HCT116 (cell line): ENCODE results near the gene VRK1. TPM values are rescaled to one million over a fixed set of nuclear protein-coding genes. Genes with fewer than 3 reads are reported as not detected.

Experiments used
- ATAC-seq: fragments of 200-7000 bp; cut with Tn5 transposase; 2 replicates; pipeline ENCODE4 v1.9.1; 2020; ENCODE audit warnings: mild to moderate bottlenecking, moderate library complexity
- BruUV-seq: library from RNA; stranded (reverse); fragments of 400-500 nt; replicated peaks from 2 replicates; lab custom pipeline; 2021; lab: Mats Ljungman, UMichigan
- CTCF ChIA-PET: fragments of 300-600 bp; sonication (Branson Sonifier 250); formaldehyde crosslinking; loops from one replicate; lab custom pipeline; 2021; ENCODE audit warnings: antibody characterized with exemption; lab: Charles Lee
- POLR2A ChIA-PET: fragments of 300-600, 350-600 bp; sonication (Branson Sonifier 250); formaldehyde crosslinking; loops from one replicate; lab custom pipeline; 2021; ENCODE audit warnings: antibody characterized with exemption; lab: Charles Lee
- RAD21 ChIA-PET, 2 experiments: fragments of 300-600 bp; sonication (Branson Sonifier 250); formaldehyde crosslinking; loops; one replicate each; lab custom pipeline; 2023; ENCODE audit warnings: low total read pairs in 2 of 2; ENCODE audit not compliant: uncharacterized antibody in 2 of 2, unreplicated experiment in 2 of 2, low non-redundant PET in 1 of 2; lab: Charles Lee
- DNase-seq: peaks from one replicate; pipeline ENCODE4 v3.0.0-alpha.2; 2010; ENCODE audit warnings: low read depth, low spot score
- H2AFZ ChIP-seq: fragments of 200-600 bp; shearing (Covaris generic), sonication (generic); 2 replicates; pipeline ENCODE4 v1.6.1; 2017; ENCODE audit warnings: low read depth, mixed run types, mixed read lengths, antibody characterized with exemption, low read length; ENCODE audit not compliant: poor library complexity, severe bottlenecking
- H3K27ac ChIP-seq: 2 replicates; pipeline ENCODE4 v1.5.1; 2012; ENCODE audit warnings: low read depth, low read length
- H3K27me3 ChIP-seq: fragments of 200-600 bp; sonication (generic); 2 replicates; pipeline ENCODE4 v1.6.1; 2016; ENCODE audit warnings: mixed run types, low read length, mixed read lengths; ENCODE audit not compliant: insufficient read depth
- H3K36me3 ChIP-seq, 2 experiments: fragments of 200-500 bp in 1 of 2; fragments of 200-600 bp in 1 of 2; sonication (Bioruptor generic) in 1 of 2; sonication (generic) in 1 of 2; 2 replicates each; pipeline versions ENCODE4 v1.5.1 to v1.6.1; 2014 to 2016; ENCODE audit warnings: low read length in 2 of 2, inconsistent platforms in 1 of 2, mixed read lengths in 1 of 2, mixed run types in 1 of 2; ENCODE audit not compliant: insufficient read depth in 2 of 2, control insufficient read depth in 1 of 2
- H3K4me1 ChIP-seq, 2 experiments: fragments of 200-600 bp in 1 of 2; sonication (generic) in 1 of 2; 2 replicates each; pipeline versions ENCODE4 v1.5.1 to v1.6.1; 2012 to 2017; ENCODE audit warnings: low read length in 2 of 2, inconsistent platforms in 1 of 2, mild to moderate bottlenecking in 1 of 2, mixed read lengths in 1 of 2, mixed run types in 1 of 2, moderate library complexity in 1 of 2; ENCODE audit not compliant: insufficient read depth in 2 of 2, control insufficient read depth in 1 of 2
- H3K4me2 ChIP-seq: fragments of 200-600 bp; sonication (generic); 2 replicates; pipeline ENCODE4 v1.6.1; 2017; ENCODE audit warnings: mixed run types, low read length, mixed read lengths
- H3K4me3 ChIP-seq, 2 experiments: fragments of 200-600 bp in 1 of 2; sonication (generic) in 1 of 2; replicated peaks in 1 of 2; 2 replicates each; pipeline ENCODE4 v1.5.1; 2011 to 2016; ENCODE audit warnings: low read length in 2 of 2, control low read depth in 1 of 2, low read depth in 1 of 2, mild to moderate bottlenecking in 1 of 2, mixed read lengths in 1 of 2, mixed run types in 1 of 2
- H3K79me2 ChIP-seq: fragments of 200-600 bp; sonication (generic); 2 replicates; pipeline ENCODE4 v1.6.1; 2017; ENCODE audit warnings: mild to moderate bottlenecking, mixed run types, low read length, moderate library complexity, mixed read lengths; ENCODE audit not compliant: insufficient read depth
- H3K9ac ChIP-seq: fragments of 200-600 bp; sonication (generic); 2 replicates; pipeline ENCODE4 v1.6.1; 2016; ENCODE audit warnings: low read length, mixed read lengths
- H3K9me2 ChIP-seq: fragments of 200-600 bp; sonication (generic), shearing (Covaris generic); 2 replicates; pipeline ENCODE4 v1.6.1; 2017; ENCODE audit warnings: mixed run types, mild to moderate bottlenecking, moderate library complexity; ENCODE audit not compliant: insufficient read depth
- H3K9me3 ChIP-seq, 2 experiments: fragments of 200-500 bp in 1 of 2; fragments of 200-600 bp in 1 of 2; sonication (Bioruptor generic) in 1 of 2; sonication (generic) in 1 of 2; 2 replicates each; pipeline ENCODE4 v1.6.1; 2014 to 2017; ENCODE audit warnings: low read length in 2 of 2, mixed read lengths in 2 of 2, inconsistent platforms in 1 of 2, low read depth in 1 of 2, mild to moderate bottlenecking in 1 of 2, mixed run types in 1 of 2, moderate library complexity in 1 of 2; ENCODE audit not compliant: control insufficient read depth in 1 of 2, insufficient read depth in 1 of 2
- H4K20me1 ChIP-seq: fragments of 200-600 bp; sonication (generic), shearing (Covaris generic); 2 replicates; pipeline ENCODE4 v1.6.1; 2017; ENCODE audit warnings: mixed run types, mild to moderate bottlenecking, moderate library complexity; ENCODE audit not compliant: insufficient read depth
- ATF3 ChIP-seq: IDR thresholded peaks from 2 replicates; pipeline ENCODE4 v1.6.1; 2012
- CEBPB ChIP-seq: IDR thresholded peaks from 2 replicates; pipeline ENCODE4 v1.6.1; 2012; ENCODE audit warnings: low read depth
- EGR1 ChIP-seq: IDR thresholded peaks from 2 replicates; pipeline ENCODE4 v1.6.1; 2012; ENCODE audit warnings: low read depth
- ELF1 ChIP-seq: IDR thresholded peaks from 2 replicates; pipeline ENCODE4 v1.6.1; 2012; ENCODE audit warnings: low read depth, borderline replicate concordance
- EZH2 ChIP-seq: fragments of 200-600 bp; sonication (generic); IDR thresholded peaks from 2 replicates; pipeline ENCODE4 v1.6.1; 2017; ENCODE audit warnings: antibody characterized with exemption, mixed run types
- EZH2phosphoT487 ChIP-seq: fragments of 200-600 bp; IDR thresholded peaks from 2 replicates; pipeline ENCODE4 v1.6.1; 2018; ENCODE audit warnings: antibody characterized with exemption, borderline replicate concordance
- FOSL1 ChIP-seq: IDR thresholded peaks from 2 replicates; pipeline ENCODE4 v1.6.1; 2012; ENCODE audit warnings: low read depth
- POLR2A ChIP-seq: IDR thresholded peaks from 2 replicates; pipeline ENCODE4 v1.7.0; 2011; ENCODE audit warnings: borderline replicate concordance; ENCODE audit not compliant: insufficient read depth, insufficient read length; ENCODE audit errors: extremely low read depth
- RAD21 ChIP-seq: IDR thresholded peaks from 2 replicates; pipeline ENCODE4 v1.6.1; 2012; ENCODE audit warnings: low read depth, mild to moderate bottlenecking
- REST ChIP-seq: IDR thresholded peaks from 2 replicates; pipeline ENCODE4 v1.6.1; 2012; ENCODE audit warnings: low read depth
- SIN3A ChIP-seq: IDR thresholded peaks from 2 replicates; pipeline ENCODE4 v1.6.1; 2012; ENCODE audit warnings: low read depth
- SP1 ChIP-seq: IDR thresholded peaks from 2 replicates; pipeline ENCODE4 v1.6.1; 2012; ENCODE audit warnings: low read depth
- SRF ChIP-seq: IDR thresholded peaks from 2 replicates; pipeline ENCODE4 v1.6.1; 2012; ENCODE audit warnings: low read depth
- TCF7L2 ChIP-seq: IDR thresholded peaks from 2 replicates; pipeline ENCODE4 v1.7.0; 2011; ENCODE audit warnings: borderline replicate concordance, inconsistent platforms; ENCODE audit not compliant: insufficient read depth, insufficient read length; ENCODE audit errors: extremely low read depth
- ZFX ChIP-seq: fragments of 450-650 bp; IDR thresholded peaks from 2 replicates; pipeline ENCODE4 v1.6.1; 2017
- ZNF274 ChIP-seq: fragments of 200-500 bp; sonication (Bioruptor generic); IDR thresholded peaks from 2 replicates; pipeline ENCODE4 v1.6.1; 2014; ENCODE audit warnings: mild to moderate bottlenecking, low read depth, low read length, inconsistent platforms
- intact Hi-C: fragments of 100-400 bp; cut with micrococcal nuclease; formaldehyde crosslinking; loops from 2 replicates; pipeline ENCODE4 v1.10.0; 2022
- total RNA-seq: library from RNA; stranded (reverse); gene quantifications from one replicate; pipeline ENCODE4 v1.2.1, GENCODE V29; 2021; ENCODE audit not compliant: unreplicated experiment
- TF ChIP-seq, protein P1 (sequence below): IDR thresholded peaks from 2 replicates; pipeline ENCODE4 v1.6.1; 2011; ENCODE audit warnings: mild to moderate bottlenecking, low read length, moderate library complexity; ENCODE audit not compliant: insufficient replicate concordance; ENCODE audit errors: extremely low read depth

VRK1 gene
- total RNA-seq, 1 experiment from 2014 or later = 51.4 TPM

DNA sequence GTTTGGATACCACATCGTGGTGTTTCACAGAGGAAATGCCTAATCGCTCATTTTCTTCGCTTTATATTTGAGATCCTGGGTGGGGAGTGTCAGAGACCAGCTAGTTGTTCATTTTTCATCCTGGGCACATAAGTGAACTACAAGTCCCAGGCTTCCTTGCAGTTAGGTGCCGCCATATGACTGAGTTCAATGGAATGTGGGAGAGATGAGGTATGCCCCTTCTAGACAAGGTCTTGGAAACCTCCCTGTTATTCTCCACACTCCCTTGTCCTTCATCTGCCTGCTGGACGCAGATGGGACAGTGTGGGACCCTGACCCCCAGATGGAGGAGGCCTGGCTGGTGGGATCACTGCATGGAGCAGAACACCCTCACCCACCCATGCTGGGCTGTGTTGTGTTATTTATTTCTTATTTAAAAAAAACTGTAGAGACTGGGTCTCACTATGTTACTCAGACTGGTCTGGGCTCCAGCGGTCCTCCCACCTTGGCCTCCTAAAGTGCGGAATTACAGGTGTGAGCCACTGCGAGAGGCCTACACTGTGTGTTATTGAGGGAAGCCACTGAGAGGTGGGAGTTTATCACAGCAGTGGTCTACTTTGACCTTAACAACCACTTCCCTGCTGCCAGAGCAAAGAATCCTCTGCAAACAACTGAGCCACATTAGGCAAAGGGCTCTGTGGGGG, 42.9 kb upstream of the VRK1 start:
- Histone ChIP-seq H3K4me1 (no peaks in the 10 kb centered on the region; a peak in 1 of 4 replicates), H3K36me3 (no peaks in the 10 kb centered on the region), H3K9ac (no peak overlapping the region)
- POLR2A ChIA-PET = no interaction called here
- TF ChIP-seq TCF7L2 (no peak), ELF1 (no peak), REST (no peak), ZNF274 (no peak), EGR1 (no peak), ATF3 (no peak), SRF (no peak), EZH2 (no peak), SIN3A (no peak), RAD21 (no peak), FOSL1 (no peak), CEBPB (no peak), EZH2phosphoT487 (no peak), SP1 (no peak), ZFX (no peak), POLR2A (no peak)
- TF ChIP-seq, protein P1, sequence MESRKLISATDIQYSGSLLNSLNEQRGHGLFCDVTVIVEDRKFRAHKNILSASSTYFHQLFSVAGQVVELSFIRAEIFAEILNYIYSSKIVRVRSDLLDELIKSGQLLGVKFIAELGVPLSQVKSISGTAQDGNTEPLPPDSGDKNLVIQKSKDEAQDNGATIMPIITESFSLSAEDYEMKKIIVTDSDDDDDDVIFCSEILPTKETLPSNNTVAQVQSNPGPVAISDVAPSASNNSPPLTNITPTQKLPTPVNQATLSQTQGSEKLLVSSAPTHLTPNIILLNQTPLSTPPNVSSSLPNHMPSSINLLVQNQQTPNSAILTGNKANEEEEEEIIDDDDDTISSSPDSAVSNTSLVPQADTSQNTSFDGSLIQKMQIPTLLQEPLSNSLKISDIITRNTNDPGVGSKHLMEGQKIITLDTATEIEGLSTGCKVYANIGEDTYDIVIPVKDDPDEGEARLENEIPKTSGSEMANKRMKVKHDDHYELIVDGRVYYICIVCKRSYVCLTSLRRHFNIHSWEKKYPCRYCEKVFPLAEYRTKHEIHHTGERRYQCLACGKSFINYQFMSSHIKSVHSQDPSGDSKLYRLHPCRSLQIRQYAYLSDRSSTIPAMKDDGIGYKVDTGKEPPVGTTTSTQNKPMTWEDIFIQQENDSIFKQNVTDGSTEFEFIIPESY = no peak
- TF ChIP-seq, all 23 proteins: peak for 0
- BruUV-seq = no TSS peak
- no peak overlapping the region for H3K4me3 ChIP-seq
- ATAC-seq = no peak
- H3K4me2 ChIP-seq = no peak overlapping the region
- H3K27ac ChIP-seq = no peak overlapping the region
- intact Hi-C loops = no loop called here
- H2AFZ ChIP-seq = no peak overlapping the region
- H3K9me2 ChIP-seq = no peaks in the 10 kb centered on the region
- DNase-seq = no peak
- no peaks in the 10 kb centered on the region for H4K20me1 ChIP-seq
- ChIA-PET CTCF (no interaction called here), RAD21 (no interaction called here)
- H3K27me3 ChIP-seq = no peaks in the 10 kb centered on the region
- H3K79me2 ChIP-seq = no peaks in the 10 kb centered on the region
- H3K9me3 ChIP-seq = no peaks in the 10 kb centered on the region
